ENCODE data around the gene WDR89. TPM values are rescaled to one million over a fixed set of nuclear protein-coding genes. Genes with fewer than 3 reads are reported as not detected.
A peak's percentile ranks its signal among the peaks of the same experiment; 100 is the strongest.
"Not testable (repeated sequence)": the region's sequence is repeated elsewhere in the genome, so short reads cannot be mapped to it uniquely, and the experiment has no call there.

Gene WDR89
- total RNA-seq, 4 donors from 2014 or later, result 3.5 to 7.4 (median 5.8) TPM

- Histone ChIP-seq H3K4me1 (peaks cover 0 to 8% (median 0%) of the 10 kb centered on the region in 3 donors), H3K9me3 (peaks cover 0 to 15% (median 11%) of the 10 kb centered on the region in 3 donors), H3K4me3 (no peak overlapping the region), H3K27ac (no peak overlapping the region), H3K27me3 (no peaks in the 10 kb centered on the region), H3K36me3 (peaks cover 0 to 6% (median 0%) of the 10 kb centered on the region in 3 donors)
- 72 to 78% methylated on average over 7 of the region's 7 CpGs for WGBS, 2 donors
- intact Hi-C loops (cut with DNase I), result loop anchor here (10.0 kb wide), 1 partner anchor 131 kb away; no protein-coding TSS in a partner anchor
- TF ChIP-seq POLR2A (IDR thresholded peaks at IDR 0.05) (no peak), CTCF (IDR thresholded peaks at IDR 0.05) (no peak)
- DNase-seq, result no peak
Observed at GRCh38 chr14:63633801-63634200, 7.9 kb downstream of the WDR89 start.

GRCh38 chr14:63632932-63633514 lies 8.6 kb downstream of the WDR89 start:
- no peak overlapping the region for H3K4me3 ChIP-seq
- H3K36me3 ChIP-seq, result peaks cover 0 to 7% (median 0%) of the 10 kb centered on the region in 3 donors
- no peak for DNase-seq
- no peaks in the 10 kb centered on the region for H3K4me1 ChIP-seq
- H3K27ac ChIP-seq, result no peak overlapping the region
- intact Hi-C loops (cut with DNase I), result loop anchor here (10.0 kb wide), 1 partner anchor 132 kb away; no protein-coding TSS in a partner anchor
- H3K9me3 ChIP-seq, result peaks cover 0 to 15% (median 11%) of the 10 kb centered on the region in 3 donors
- H3K27me3 ChIP-seq, result no peaks in the 10 kb centered on the region
- TF ChIP-seq POLR2A (IDR thresholded peaks at IDR 0.05), result no peak
- peak in 5 of 6 experiments; percentile 24 to 70 (median 53) for TF ChIP-seq CTCF (IDR thresholded peaks at IDR 0.05)

GRCh38 chr14:63624701-63625100 lies 17.0 kb downstream of the WDR89 start:
- intact Hi-C loops (cut with DNase I), result loop anchor here (10.0 kb wide), 1 partner anchor 80 kb away; the partner anchor contains the start of gene PPP2R5E
- no peak for DNase-seq
- Histone ChIP-seq H3K36me3 (peaks cover 0 to 44% (median 0%) of the 10 kb centered on the region in 3 donors), H3K27me3 (no peaks in the 10 kb centered on the region), H3K4me3 (no peak overlapping the region), H3K4me1 (no peaks in the 10 kb centered on the region), H3K27ac (no peak overlapping the region), H3K9me3 (no peaks in the 10 kb centered on the region)
- TF ChIP-seq CTCF (IDR thresholded peaks at IDR 0.05) (no peak), POLR2A (IDR thresholded peaks at IDR 0.05) (no peak)
- 76 to 83% methylated on average over 4 of the region's 4 CpGs for WGBS, 2 donors

- Histone ChIP-seq H3K27me3 (no peaks in the 10 kb centered on the region), H3K4me3 (no peak overlapping the region), H3K4me1 (no peaks in the 10 kb centered on the region), H3K9me3 (no peaks in the 10 kb centered on the region), H3K27ac (no peak overlapping the region), H3K36me3 (peaks cover 0 to 42% (median 0%) of the 10 kb centered on the region in 3 donors)
- intact Hi-C loops (cut with DNase I), result loop anchor here (10.0 kb wide), 1 partner anchor 79 kb away; the partner anchor contains the start of gene PPP2R5E
- no peak for DNase-seq
- WGBS, 2 donors, result 90 to 97% methylated on average over 4 of the region's 4 CpGs
- TF ChIP-seq POLR2A (IDR thresholded peaks at IDR 0.05) (no peak), CTCF (IDR thresholded peaks at IDR 0.05) (no peak)
Observed at GRCh38 chr14:63624203-63624602, 17.5 kb downstream of the WDR89 start.

GRCh38 chr14:63621975-63622374 lies 19.7 kb downstream of the WDR89 start:
- H3K27me3 ChIP-seq, DNase-seq, H3K4me3 ChIP-seq, H3K4me1 ChIP-seq, H3K9me3 ChIP-seq, H3K27ac ChIP-seq: not testable (repeated sequence)
- H3K36me3 ChIP-seq, result peaks cover 0 to 43% (median 0%) of the 10 kb centered on the region in 3 donors
- WGBS, 2 donors, result 76 to 80% methylated on average over 7 of the region's 7 CpGs
- intact Hi-C loops (cut with DNase I), result loop anchor here (10.0 kb wide), 1 partner anchor 77 kb away; the partner anchor contains the start of gene PPP2R5E
